WTC11 (cell line): Measurements from ENCODE around the gene DDX10.

Source experiments
- AFF4 ChIP-seq: sonication (generic); formaldehyde crosslinking; IDR thresholded peaks from 2 replicates; pipeline ENCODE4 v1.8.1; 2023; ENCODE audit warnings: mild to moderate bottlenecking, missing genetic modification reagents, borderline replicate concordance
- ATF3 ChIP-seq: sonication (generic); formaldehyde crosslinking; conservative IDR thresholded peaks from 2 replicates; pipeline ENCODE4 v1.8.1; 2022; ENCODE audit warnings: mild to moderate bottlenecking, missing genetic modification reagents
- CTCF ChIP-seq: fragments of 200-600 bp; IDR thresholded peaks from 2 replicates; pipeline ENCODE4 v1.8.0; 2022; ENCODE audit warnings: antibody characterized with exemption
- FOXJ3 ChIP-seq: sonication (generic); formaldehyde crosslinking; IDR thresholded peaks from 2 replicates; pipeline ENCODE4 v1.9.0; 2021; ENCODE audit warnings: missing genetic modification reagents, mild to moderate bottlenecking, borderline replicate concordance
- IRF2 ChIP-seq: sonication (generic); formaldehyde crosslinking; IDR thresholded peaks from 2 replicates; pipeline ENCODE4 v1.8.0; 2022; ENCODE audit warnings: low read depth, missing genetic modification reagents, borderline replicate concordance
- JUN ChIP-seq: sonication (generic); formaldehyde crosslinking; IDR thresholded peaks from 2 replicates; pipeline ENCODE4 v1.8.0; 2023; ENCODE audit warnings: mild to moderate bottlenecking, missing genetic modification reagents
- MAX ChIP-seq: sonication (generic); formaldehyde crosslinking; IDR thresholded peaks from 2 replicates; pipeline ENCODE4 v1.8.0; 2022; ENCODE audit warnings: mild to moderate bottlenecking, missing genetic modification reagents
- STAT6 ChIP-seq: sonication (generic); formaldehyde crosslinking; conservative IDR thresholded peaks from 2 replicates; pipeline ENCODE4 v1.8.1; 2023; ENCODE audit warnings: mild to moderate bottlenecking, low read depth, missing genetic modification reagents, moderate library complexity
- TEAD4 ChIP-seq: sonication (generic); formaldehyde crosslinking; IDR thresholded peaks from 2 replicates; pipeline ENCODE4 v1.8.0; 2022; ENCODE audit warnings: mild to moderate bottlenecking, missing genetic modification reagents
- ZNF263 ChIP-seq: sonication (generic); formaldehyde crosslinking; IDR thresholded peaks from 2 replicates; pipeline ENCODE4 v1.8.1; 2022; ENCODE audit warnings: low read depth, mild to moderate bottlenecking, moderate library complexity, missing genetic modification reagents

- no peak for TF ChIP-seq ATF3
- no peak for TF ChIP-seq FOXJ3 (CRISPR knock-in tag)
- TF ChIP-seq CTCF = no peak
- TF ChIP-seq STAT6 = no peak
- TF ChIP-seq MAX (CRISPR knock-in tag) = no peak
- TF ChIP-seq TEAD4 (CRISPR knock-in tag) = no peak
- TF ChIP-seq JUN (CRISPR knock-in tag) = no peak
- no peak for TF ChIP-seq IRF2 (CRISPR knock-in tag)
- no peak for TF ChIP-seq ZNF263 (CRISPR knock-in tag)
- TF ChIP-seq AFF4 (CRISPR knock-in tag) = no peak
Measured at GRCh38 chr11:108939135-108939534, 274.3 kb downstream of the DDX10 start.
